HCT116 (cell line): ENCODE data around the gene AMBRA1. TPM values are rescaled to one million over a fixed set of nuclear protein-coding genes. Genes with fewer than 3 reads are reported as not detected.

Source experiments
- ATAC-seq: fragments of 200-7000 bp; cut with Tn5 transposase; 2 replicates; pipeline ENCODE4 v1.9.1; 2020; ENCODE audit warnings: mild to moderate bottlenecking, moderate library complexity
- BruUV-seq: library from RNA; stranded (reverse); fragments of 400-500 nt; replicated peaks from 2 replicates; lab custom pipeline; 2021; lab: Mats Ljungman, UMichigan
- CTCF ChIA-PET: fragments of 300-600 bp; sonication (Branson Sonifier 250); formaldehyde crosslinking; loops from one replicate; lab custom pipeline; 2021; ENCODE audit warnings: antibody characterized with exemption; lab: Charles Lee
- POLR2A ChIA-PET: fragments of 300-600, 350-600 bp; sonication (Branson Sonifier 250); formaldehyde crosslinking; loops from one replicate; lab custom pipeline; 2021; ENCODE audit warnings: antibody characterized with exemption; lab: Charles Lee
- RAD21 ChIA-PET, 2 experiments: fragments of 300-600 bp; sonication (Branson Sonifier 250); formaldehyde crosslinking; loops; one replicate each; lab custom pipeline; 2023; ENCODE audit warnings: low total read pairs in 2 of 2; ENCODE audit not compliant: uncharacterized antibody in 2 of 2, unreplicated experiment in 2 of 2, low non-redundant PET in 1 of 2; lab: Charles Lee
- DNase-seq: peaks from one replicate; pipeline ENCODE4 v3.0.0-alpha.2; 2010; ENCODE audit warnings: low read depth, low spot score
- H2AFZ ChIP-seq: fragments of 200-600 bp; shearing (Covaris generic), sonication (generic); 2 replicates; pipeline ENCODE4 v1.6.1; 2017; ENCODE audit warnings: low read depth, mixed run types, mixed read lengths, antibody characterized with exemption, low read length; ENCODE audit not compliant: poor library complexity, severe bottlenecking
- H3K27ac ChIP-seq: 2 replicates; pipeline ENCODE4 v1.5.1; 2012; ENCODE audit warnings: low read depth, low read length
- H3K27me3 ChIP-seq: fragments of 200-600 bp; sonication (generic); 2 replicates; pipeline ENCODE4 v1.6.1; 2016; ENCODE audit warnings: mixed run types, low read length, mixed read lengths; ENCODE audit not compliant: insufficient read depth
- H3K36me3 ChIP-seq, 2 experiments: fragments of 200-500 bp in 1 of 2; fragments of 200-600 bp in 1 of 2; sonication (Bioruptor generic) in 1 of 2; sonication (generic) in 1 of 2; 2 replicates each; pipeline versions ENCODE4 v1.5.1 to v1.6.1; 2014 to 2016; ENCODE audit warnings: low read length in 2 of 2, inconsistent platforms in 1 of 2, mixed read lengths in 1 of 2, mixed run types in 1 of 2; ENCODE audit not compliant: insufficient read depth in 2 of 2, control insufficient read depth in 1 of 2
- H3K4me1 ChIP-seq, 2 experiments: fragments of 200-600 bp in 1 of 2; sonication (generic) in 1 of 2; 2 replicates each; pipeline versions ENCODE4 v1.5.1 to v1.6.1; 2012 to 2017; ENCODE audit warnings: low read length in 2 of 2, inconsistent platforms in 1 of 2, mild to moderate bottlenecking in 1 of 2, mixed read lengths in 1 of 2, mixed run types in 1 of 2, moderate library complexity in 1 of 2; ENCODE audit not compliant: insufficient read depth in 2 of 2, control insufficient read depth in 1 of 2
- H3K4me2 ChIP-seq: fragments of 200-600 bp; sonication (generic); 2 replicates; pipeline ENCODE4 v1.6.1; 2017; ENCODE audit warnings: mixed run types, low read length, mixed read lengths
- H3K4me3 ChIP-seq, 2 experiments: fragments of 200-600 bp in 1 of 2; sonication (generic) in 1 of 2; replicated peaks in 1 of 2; 2 replicates each; pipeline ENCODE4 v1.5.1; 2011 to 2016; ENCODE audit warnings: low read length in 2 of 2, control low read depth in 1 of 2, low read depth in 1 of 2, mild to moderate bottlenecking in 1 of 2, mixed read lengths in 1 of 2, mixed run types in 1 of 2
- H3K79me2 ChIP-seq: fragments of 200-600 bp; sonication (generic); 2 replicates; pipeline ENCODE4 v1.6.1; 2017; ENCODE audit warnings: mild to moderate bottlenecking, mixed run types, low read length, moderate library complexity, mixed read lengths; ENCODE audit not compliant: insufficient read depth
- H3K9ac ChIP-seq: fragments of 200-600 bp; sonication (generic); 2 replicates; pipeline ENCODE4 v1.6.1; 2016; ENCODE audit warnings: low read length, mixed read lengths
- H3K9me2 ChIP-seq: fragments of 200-600 bp; sonication (generic), shearing (Covaris generic); 2 replicates; pipeline ENCODE4 v1.6.1; 2017; ENCODE audit warnings: mixed run types, mild to moderate bottlenecking, moderate library complexity; ENCODE audit not compliant: insufficient read depth
- H3K9me3 ChIP-seq, 2 experiments: fragments of 200-500 bp in 1 of 2; fragments of 200-600 bp in 1 of 2; sonication (Bioruptor generic) in 1 of 2; sonication (generic) in 1 of 2; 2 replicates each; pipeline ENCODE4 v1.6.1; 2014 to 2017; ENCODE audit warnings: low read length in 2 of 2, mixed read lengths in 2 of 2, inconsistent platforms in 1 of 2, low read depth in 1 of 2, mild to moderate bottlenecking in 1 of 2, mixed run types in 1 of 2, moderate library complexity in 1 of 2; ENCODE audit not compliant: control insufficient read depth in 1 of 2, insufficient read depth in 1 of 2
- H4K20me1 ChIP-seq: fragments of 200-600 bp; sonication (generic), shearing (Covaris generic); 2 replicates; pipeline ENCODE4 v1.6.1; 2017; ENCODE audit warnings: mixed run types, mild to moderate bottlenecking, moderate library complexity; ENCODE audit not compliant: insufficient read depth
- EGR1 ChIP-seq: IDR thresholded peaks from 2 replicates; pipeline ENCODE4 v1.6.1; 2012; ENCODE audit warnings: low read depth
- EZH2 ChIP-seq: fragments of 200-600 bp; sonication (generic); IDR thresholded peaks from 2 replicates; pipeline ENCODE4 v1.6.1; 2017; ENCODE audit warnings: antibody characterized with exemption, mixed run types
- FOSL1 ChIP-seq: IDR thresholded peaks from 2 replicates; pipeline ENCODE4 v1.6.1; 2012; ENCODE audit warnings: low read depth
- JUND ChIP-seq: IDR thresholded peaks from 2 replicates; pipeline ENCODE4 v1.6.1; 2012
- RAD21 ChIP-seq: IDR thresholded peaks from 2 replicates; pipeline ENCODE4 v1.6.1; 2012; ENCODE audit warnings: low read depth, mild to moderate bottlenecking
- SIN3A ChIP-seq: IDR thresholded peaks from 2 replicates; pipeline ENCODE4 v1.6.1; 2012; ENCODE audit warnings: low read depth
- SP1 ChIP-seq: IDR thresholded peaks from 2 replicates; pipeline ENCODE4 v1.6.1; 2012; ENCODE audit warnings: low read depth
- SRF ChIP-seq: IDR thresholded peaks from 2 replicates; pipeline ENCODE4 v1.6.1; 2012; ENCODE audit warnings: low read depth
- TCF7L2 ChIP-seq: IDR thresholded peaks from 2 replicates; pipeline ENCODE4 v1.7.0; 2011; ENCODE audit warnings: borderline replicate concordance, inconsistent platforms; ENCODE audit not compliant: insufficient read depth, insufficient read length; ENCODE audit errors: extremely low read depth
- ZFX ChIP-seq: fragments of 450-650 bp; IDR thresholded peaks from 2 replicates; pipeline ENCODE4 v1.6.1; 2017
- ZNF274 ChIP-seq: fragments of 200-500 bp; sonication (Bioruptor generic); IDR thresholded peaks from 2 replicates; pipeline ENCODE4 v1.6.1; 2014; ENCODE audit warnings: mild to moderate bottlenecking, low read depth, low read length, inconsistent platforms
- intact Hi-C: fragments of 100-400 bp; cut with micrococcal nuclease; formaldehyde crosslinking; loops from 2 replicates; pipeline ENCODE4 v1.10.0; 2022
- total RNA-seq: library from RNA; stranded (reverse); gene quantifications from one replicate; pipeline ENCODE4 v1.2.1, GENCODE V29; 2021; ENCODE audit not compliant: unreplicated experiment
- TF ChIP-seq, protein P1 (sequence below): IDR thresholded peaks from 2 replicates; pipeline ENCODE4 v1.6.1; 2011; ENCODE audit warnings: mild to moderate bottlenecking, low read length, moderate library complexity; ENCODE audit not compliant: insufficient replicate concordance; ENCODE audit errors: extremely low read depth

AMBRA1 gene
- total RNA-seq, 1 experiment from 2014 or later = 22.7 TPM

DNA sequence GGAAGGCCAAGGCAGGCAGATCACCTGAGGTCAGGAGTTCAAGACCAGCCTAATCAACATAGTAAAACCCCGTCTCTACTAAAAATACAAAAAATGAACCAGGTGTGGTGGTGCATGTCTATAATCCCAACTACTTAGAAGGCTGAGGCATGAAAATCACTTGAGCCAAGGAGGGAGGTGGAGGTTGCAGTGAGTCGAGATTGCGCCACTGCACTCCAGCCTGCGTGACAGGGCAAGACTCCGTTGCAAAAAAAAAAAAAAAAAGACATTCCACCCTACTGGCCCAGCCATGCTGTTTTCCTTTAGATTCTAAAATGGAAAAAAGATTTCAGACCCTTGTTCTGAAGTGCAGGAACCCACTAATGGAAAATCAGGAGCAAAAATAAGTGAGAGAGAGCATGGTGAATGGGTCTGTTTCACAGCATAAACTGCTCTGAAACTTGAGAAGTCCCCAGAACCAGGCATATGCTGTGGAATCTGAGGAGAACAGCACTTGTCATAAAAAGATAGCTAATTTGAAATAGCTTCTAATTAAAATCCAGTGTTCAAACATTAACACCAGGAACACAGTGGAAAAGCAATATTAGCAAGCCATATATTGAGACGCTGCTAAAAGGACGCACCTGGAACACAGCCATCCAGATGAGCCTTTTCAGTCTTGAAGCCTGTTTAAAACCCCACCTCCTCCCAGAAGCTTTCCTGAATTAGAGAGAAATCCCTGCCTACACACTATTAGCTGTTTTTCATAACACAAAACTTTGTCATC is 136.0 kb downstream of the AMBRA1 start:
- no peak overlapping the region for H3K4me2 ChIP-seq
- ATAC-seq (no peak), DNase-seq (no peak)
- no peaks in the 10 kb centered on the region for H3K9me3 ChIP-seq
- ChIA-PET RAD21 (no interaction called here), CTCF (no interaction called here), POLR2A (no interaction called here)
- no peak overlapping the region for H3K4me3 ChIP-seq
- H3K4me1 ChIP-seq = no peaks in the 10 kb centered on the region
- H2AFZ ChIP-seq = no peak overlapping the region
- H3K9ac ChIP-seq = no peak overlapping the region
- no peaks in the 10 kb centered on the region for H3K9me2 ChIP-seq
- no peak overlapping the region for H3K27ac ChIP-seq
- intact Hi-C loops = no loop called here
- H4K20me1 ChIP-seq = no peaks in the 10 kb centered on the region
- TF ChIP-seq, protein P1, sequence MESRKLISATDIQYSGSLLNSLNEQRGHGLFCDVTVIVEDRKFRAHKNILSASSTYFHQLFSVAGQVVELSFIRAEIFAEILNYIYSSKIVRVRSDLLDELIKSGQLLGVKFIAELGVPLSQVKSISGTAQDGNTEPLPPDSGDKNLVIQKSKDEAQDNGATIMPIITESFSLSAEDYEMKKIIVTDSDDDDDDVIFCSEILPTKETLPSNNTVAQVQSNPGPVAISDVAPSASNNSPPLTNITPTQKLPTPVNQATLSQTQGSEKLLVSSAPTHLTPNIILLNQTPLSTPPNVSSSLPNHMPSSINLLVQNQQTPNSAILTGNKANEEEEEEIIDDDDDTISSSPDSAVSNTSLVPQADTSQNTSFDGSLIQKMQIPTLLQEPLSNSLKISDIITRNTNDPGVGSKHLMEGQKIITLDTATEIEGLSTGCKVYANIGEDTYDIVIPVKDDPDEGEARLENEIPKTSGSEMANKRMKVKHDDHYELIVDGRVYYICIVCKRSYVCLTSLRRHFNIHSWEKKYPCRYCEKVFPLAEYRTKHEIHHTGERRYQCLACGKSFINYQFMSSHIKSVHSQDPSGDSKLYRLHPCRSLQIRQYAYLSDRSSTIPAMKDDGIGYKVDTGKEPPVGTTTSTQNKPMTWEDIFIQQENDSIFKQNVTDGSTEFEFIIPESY = no peak
- no peak for TF ChIP-seq JUND
- no peak for TF ChIP-seq ZNF274
- TF ChIP-seq ZFX = no peak
- no peak for TF ChIP-seq RAD21
- no peak for TF ChIP-seq FOSL1
- TF ChIP-seq EZH2 = no peak
- no peak for TF ChIP-seq EGR1
- TF ChIP-seq SRF = no peak
- TF ChIP-seq SIN3A = no peak
- TF ChIP-seq TCF7L2 = no peak
- TF ChIP-seq SP1 = no peak
- no peaks in the 10 kb centered on the region for H3K36me3 ChIP-seq
- no peaks in the 10 kb centered on the region for H3K79me2 ChIP-seq
- BruUV-seq = no TSS peak
- H3K27me3 ChIP-seq = no peaks in the 10 kb centered on the region
